ENCODE data around the gene DHX38.
A peak's percentile ranks its signal among the peaks of the same experiment; 100 is the strongest.

DNA sequence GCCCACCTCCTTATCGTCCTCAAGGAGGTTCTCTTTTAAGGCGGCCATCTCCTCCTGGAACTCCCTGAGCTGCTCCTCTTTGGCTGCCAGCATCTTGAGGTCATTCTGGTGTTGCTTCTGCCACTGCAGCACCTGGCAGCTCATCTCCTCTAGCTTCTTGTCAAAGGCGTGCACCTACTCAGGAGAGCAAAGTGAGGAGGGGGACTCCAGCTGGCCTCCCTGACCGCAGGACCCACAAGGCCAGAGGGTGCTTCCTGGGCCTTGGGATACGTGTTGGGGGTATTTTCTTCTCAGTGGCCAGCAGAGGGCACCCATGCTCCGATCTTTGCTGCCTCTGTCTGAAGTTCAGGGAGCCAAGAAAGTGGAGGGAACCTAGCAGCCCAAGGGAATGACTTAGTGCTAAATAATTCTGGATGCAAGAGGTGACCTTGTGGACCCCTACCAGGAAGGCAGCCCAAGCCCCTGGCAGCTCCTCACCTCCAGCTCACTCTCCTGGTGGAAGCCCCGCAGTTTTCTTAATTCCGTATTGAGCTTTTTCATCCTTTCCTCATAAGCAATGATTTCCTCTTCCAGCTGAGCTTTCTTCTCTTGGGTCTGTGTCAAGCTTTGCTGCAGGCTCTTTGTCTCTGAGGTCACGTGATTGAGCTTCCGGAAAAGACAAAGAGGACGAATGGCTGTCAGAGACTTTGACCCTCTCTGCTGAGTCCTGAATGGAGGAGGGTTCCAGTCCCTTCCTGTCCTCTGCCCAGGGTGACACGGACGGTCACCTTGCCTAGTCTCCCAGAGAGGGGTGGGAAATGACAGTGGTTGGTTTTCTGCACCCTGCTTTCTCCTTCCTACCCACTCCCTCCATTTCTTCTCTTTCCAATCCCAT, 31.4 kb downstream of the DHX38 start:
- TF ChIP-seq, protein P1, sequence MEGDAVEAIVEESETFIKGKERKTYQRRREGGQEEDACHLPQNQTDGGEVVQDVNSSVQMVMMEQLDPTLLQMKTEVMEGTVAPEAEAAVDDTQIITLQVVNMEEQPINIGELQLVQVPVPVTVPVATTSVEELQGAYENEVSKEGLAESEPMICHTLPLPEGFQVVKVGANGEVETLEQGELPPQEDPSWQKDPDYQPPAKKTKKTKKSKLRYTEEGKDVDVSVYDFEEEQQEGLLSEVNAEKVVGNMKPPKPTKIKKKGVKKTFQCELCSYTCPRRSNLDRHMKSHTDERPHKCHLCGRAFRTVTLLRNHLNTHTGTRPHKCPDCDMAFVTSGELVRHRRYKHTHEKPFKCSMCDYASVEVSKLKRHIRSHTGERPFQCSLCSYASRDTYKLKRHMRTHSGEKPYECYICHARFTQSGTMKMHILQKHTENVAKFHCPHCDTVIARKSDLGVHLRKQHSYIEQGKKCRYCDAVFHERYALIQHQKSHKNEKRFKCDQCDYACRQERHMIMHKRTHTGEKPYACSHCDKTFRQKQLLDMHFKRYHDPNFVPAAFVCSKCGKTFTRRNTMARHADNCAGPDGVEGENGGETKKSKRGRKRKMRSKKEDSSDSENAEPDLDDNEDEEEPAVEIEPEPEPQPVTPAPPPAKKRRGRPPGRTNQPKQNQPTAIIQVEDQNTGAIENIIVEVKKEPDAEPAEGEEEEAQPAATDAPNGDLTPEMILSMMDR (IDR thresholded peaks at IDR 0.05; ENCODE audit: poor library complexity) = peak; percentile 80
- TF ChIP-seq EZH2 (IDR thresholded peaks at IDR 0.05; ENCODE audit: borderline replicate concordance) = no peak
